WTC11 (cell line): ENCODE data around the gene PVALEF. TPM values are rescaled to one million over a fixed set of nuclear protein-coding genes. Genes with fewer than 3 reads are reported as not detected.

Source experiments
- ATAC-seq: fragments of 200-7000 bp; cut with Tn5 transposase; 2 replicates; pipeline ENCODE4 v1.10.0; 2021; ENCODE audit warnings: mild to moderate bottlenecking, moderate library complexity
- CTCF ChIA-PET: fragments of 300-600 bp; sonication (Branson Sonifier 250); formaldehyde crosslinking; loops from one replicate; lab custom pipeline; 2021; ENCODE audit warnings: antibody characterized with exemption; lab: Charles Lee
- POLR2A ChIA-PET: fragments of 350-600 bp; sonication (Branson Sonifier 250); formaldehyde crosslinking; loops from one replicate; lab custom pipeline; 2021; ENCODE audit warnings: antibody characterized with exemption; lab: Charles Lee
- DNase-seq: peaks from one replicate; pipeline ENCODE4 v3.0.0; 2021; ENCODE audit warnings: low spot score
- H3K27ac Mint-ChIP-seq: 2 replicates; pipeline ENCODE4 v1.8.0; 2021; ENCODE audit warnings: mixed read lengths
- H3K27me3 Mint-ChIP-seq: 2 replicates; pipeline ENCODE4 v1.8.0; 2021; ENCODE audit warnings: low read depth, mild to moderate bottlenecking, moderate library complexity, mixed read lengths
- H3K36me3 Mint-ChIP-seq: 2 replicates; pipeline ENCODE4 v1.8.0; 2021; ENCODE audit warnings: mixed read lengths
- H3K4me1 Mint-ChIP-seq: 2 replicates; pipeline ENCODE4 v1.8.0; 2022; ENCODE audit warnings: mixed read lengths
- H3K4me3 Mint-ChIP-seq: 2 replicates; pipeline ENCODE4 v1.8.0; 2021; ENCODE audit warnings: mild to moderate bottlenecking, moderate library complexity, mixed read lengths
- H3K9me3 Mint-ChIP-seq: 2 replicates; pipeline ENCODE4 v1.8.0; 2021; ENCODE audit warnings: mixed read lengths
- ATF1 ChIP-seq: sonication (generic); formaldehyde crosslinking; IDR thresholded peaks from 2 replicates; pipeline ENCODE4 v1.8.1; 2023; ENCODE audit warnings: mild to moderate bottlenecking, moderate library complexity, missing genetic modification reagents
- CBFB ChIP-seq: sonication (generic); formaldehyde crosslinking; IDR thresholded peaks from 2 replicates; pipeline ENCODE4 v1.8.1; 2022; ENCODE audit warnings: mild to moderate bottlenecking, low read depth, missing genetic modification reagents
- ETV6 ChIP-seq: sonication (generic); formaldehyde crosslinking; IDR thresholded peaks from 2 replicates; pipeline ENCODE4 v1.8.1; 2022; ENCODE audit warnings: mild to moderate bottlenecking, missing genetic modification reagents
- FOXJ3 ChIP-seq: sonication (generic); formaldehyde crosslinking; IDR thresholded peaks from 2 replicates; pipeline ENCODE4 v1.9.0; 2021; ENCODE audit warnings: missing genetic modification reagents, mild to moderate bottlenecking, borderline replicate concordance
- GTF2I ChIP-seq: fragments of 250-450 bp; sonication (Bioruptor Pico); conservative IDR thresholded peaks from 2 replicates; pipeline ENCODE4 v1.4.0; 2021; ENCODE audit warnings: mild to moderate bottlenecking
- NFE2L1 ChIP-seq: sonication (generic); formaldehyde crosslinking; IDR thresholded peaks from 2 replicates; pipeline ENCODE4 v1.8.1; 2023; ENCODE audit warnings: missing genetic modification reagents
- SMAD3 ChIP-seq: sonication (generic); formaldehyde crosslinking; IDR thresholded peaks from 2 replicates; pipeline ENCODE4 v1.8.0; 2022; ENCODE audit warnings: missing genetic modification reagents, mild to moderate bottlenecking, borderline replicate concordance
- SOX15 ChIP-seq: fragments of 250-450 bp; sonication (Bioruptor Pico); IDR thresholded peaks from 2 replicates; pipeline ENCODE4 v1.9.0; 2021; ENCODE audit warnings: mild to moderate bottlenecking
- ZNF121 ChIP-seq: sonication (generic); formaldehyde crosslinking; IDR thresholded peaks from 2 replicates; pipeline ENCODE4 v1.8.0; 2023; ENCODE audit warnings: missing genetic modification reagents
- ZNF138 ChIP-seq: sonication (generic); formaldehyde crosslinking; conservative IDR thresholded peaks from 2 replicates; pipeline ENCODE4 v1.8.1; 2022; ENCODE audit warnings: mild to moderate bottlenecking, moderate library complexity, missing genetic modification reagents
- total RNA-seq: library from RNA; stranded (reverse); gene quantifications from 3 replicates; pipeline ENCODE4 v1.2.3, GENCODE V29; 2021
- TF ChIP-seq, protein P1 (sequence below): fragments of 200-600 bp; IDR thresholded peaks from 2 replicates; pipeline ENCODE4 v1.8.0; 2022; ENCODE audit warnings: antibody characterized with exemption
- TF ChIP-seq, protein P2 (sequence below): fragments of 250-450 bp; sonication (Bioruptor Pico); IDR thresholded peaks from 2 replicates; pipeline ENCODE4 v1.9.0; 2021; ENCODE audit warnings: mild to moderate bottlenecking
- TF ChIP-seq, protein P3 (sequence below): sonication (generic); formaldehyde crosslinking; IDR thresholded peaks from 2 replicates; pipeline ENCODE4 v1.8.0; 2023; ENCODE audit warnings: mild to moderate bottlenecking, missing genetic modification reagents
- TF ChIP-seq, protein P4 (sequence below): sonication (generic); formaldehyde crosslinking; IDR thresholded peaks from 2 replicates; pipeline ENCODE4 v1.8.1; 2023; ENCODE audit warnings: mild to moderate bottlenecking, missing genetic modification reagents, borderline replicate concordance

The PVALEF gene
- total RNA-seq, 1 experiment from 2014 or later, result not detected

DNA sequence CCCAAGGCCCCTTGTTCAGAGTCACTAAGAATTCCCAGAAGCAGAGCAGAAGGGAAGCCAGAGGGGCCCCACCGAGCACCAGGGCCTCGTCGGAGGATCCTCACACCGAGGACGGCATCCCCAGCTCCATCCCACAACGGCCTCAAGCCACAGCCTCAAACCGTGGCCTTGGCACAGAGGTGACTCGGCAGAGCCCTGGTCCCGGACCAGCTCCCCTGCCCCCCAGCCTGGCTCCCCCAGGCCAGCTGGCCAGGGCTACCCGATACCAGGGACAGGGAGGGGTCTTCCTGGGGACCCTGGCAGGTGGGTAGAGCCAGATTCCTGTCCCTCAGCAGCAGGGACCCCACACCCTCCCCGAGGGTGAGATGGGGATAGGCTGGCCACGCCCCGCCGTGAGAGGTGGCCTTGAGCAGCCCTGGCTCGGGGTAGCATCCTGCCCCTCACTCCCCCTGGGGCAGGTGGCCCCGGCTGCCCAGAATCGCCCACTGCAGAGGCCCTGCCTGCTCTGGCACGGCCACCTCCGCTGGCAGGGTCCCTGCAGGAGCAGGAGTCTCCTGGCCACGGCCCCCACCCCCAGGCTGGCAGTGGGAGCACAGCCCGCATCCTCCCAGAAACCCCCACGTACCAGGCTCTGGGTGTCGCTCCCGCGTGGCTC lies 5.6 kb upstream of the PVALEF start (continued):
- TF ChIP-seq FOXJ3 (CRISPR knock-in tag) (no peak), ATF1 (CRISPR knock-in tag) (no peak), GTF2I (CRISPR knock-in tag) (no peak), SOX15 (no peak), SMAD3 (CRISPR knock-in tag) (no peak)
- TF ChIP-seq, protein P1, sequence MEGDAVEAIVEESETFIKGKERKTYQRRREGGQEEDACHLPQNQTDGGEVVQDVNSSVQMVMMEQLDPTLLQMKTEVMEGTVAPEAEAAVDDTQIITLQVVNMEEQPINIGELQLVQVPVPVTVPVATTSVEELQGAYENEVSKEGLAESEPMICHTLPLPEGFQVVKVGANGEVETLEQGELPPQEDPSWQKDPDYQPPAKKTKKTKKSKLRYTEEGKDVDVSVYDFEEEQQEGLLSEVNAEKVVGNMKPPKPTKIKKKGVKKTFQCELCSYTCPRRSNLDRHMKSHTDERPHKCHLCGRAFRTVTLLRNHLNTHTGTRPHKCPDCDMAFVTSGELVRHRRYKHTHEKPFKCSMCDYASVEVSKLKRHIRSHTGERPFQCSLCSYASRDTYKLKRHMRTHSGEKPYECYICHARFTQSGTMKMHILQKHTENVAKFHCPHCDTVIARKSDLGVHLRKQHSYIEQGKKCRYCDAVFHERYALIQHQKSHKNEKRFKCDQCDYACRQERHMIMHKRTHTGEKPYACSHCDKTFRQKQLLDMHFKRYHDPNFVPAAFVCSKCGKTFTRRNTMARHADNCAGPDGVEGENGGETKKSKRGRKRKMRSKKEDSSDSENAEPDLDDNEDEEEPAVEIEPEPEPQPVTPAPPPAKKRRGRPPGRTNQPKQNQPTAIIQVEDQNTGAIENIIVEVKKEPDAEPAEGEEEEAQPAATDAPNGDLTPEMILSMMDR, result no peak
- TF ChIP-seq, protein P2, sequence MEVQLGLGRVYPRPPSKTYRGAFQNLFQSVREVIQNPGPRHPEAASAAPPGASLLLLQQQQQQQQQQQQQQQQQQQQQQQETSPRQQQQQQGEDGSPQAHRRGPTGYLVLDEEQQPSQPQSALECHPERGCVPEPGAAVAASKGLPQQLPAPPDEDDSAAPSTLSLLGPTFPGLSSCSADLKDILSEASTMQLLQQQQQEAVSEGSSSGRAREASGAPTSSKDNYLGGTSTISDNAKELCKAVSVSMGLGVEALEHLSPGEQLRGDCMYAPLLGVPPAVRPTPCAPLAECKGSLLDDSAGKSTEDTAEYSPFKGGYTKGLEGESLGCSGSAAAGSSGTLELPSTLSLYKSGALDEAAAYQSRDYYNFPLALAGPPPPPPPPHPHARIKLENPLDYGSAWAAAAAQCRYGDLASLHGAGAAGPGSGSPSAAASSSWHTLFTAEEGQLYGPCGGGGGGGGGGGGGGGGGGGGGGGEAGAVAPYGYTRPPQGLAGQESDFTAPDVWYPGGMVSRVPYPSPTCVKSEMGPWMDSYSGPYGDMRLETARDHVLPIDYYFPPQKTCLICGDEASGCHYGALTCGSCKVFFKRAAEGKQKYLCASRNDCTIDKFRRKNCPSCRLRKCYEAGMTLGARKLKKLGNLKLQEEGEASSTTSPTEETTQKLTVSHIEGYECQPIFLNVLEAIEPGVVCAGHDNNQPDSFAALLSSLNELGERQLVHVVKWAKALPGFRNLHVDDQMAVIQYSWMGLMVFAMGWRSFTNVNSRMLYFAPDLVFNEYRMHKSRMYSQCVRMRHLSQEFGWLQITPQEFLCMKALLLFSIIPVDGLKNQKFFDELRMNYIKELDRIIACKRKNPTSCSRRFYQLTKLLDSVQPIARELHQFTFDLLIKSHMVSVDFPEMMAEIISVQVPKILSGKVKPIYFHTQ (CRISPR knock-in tag), result no peak

DNA sequence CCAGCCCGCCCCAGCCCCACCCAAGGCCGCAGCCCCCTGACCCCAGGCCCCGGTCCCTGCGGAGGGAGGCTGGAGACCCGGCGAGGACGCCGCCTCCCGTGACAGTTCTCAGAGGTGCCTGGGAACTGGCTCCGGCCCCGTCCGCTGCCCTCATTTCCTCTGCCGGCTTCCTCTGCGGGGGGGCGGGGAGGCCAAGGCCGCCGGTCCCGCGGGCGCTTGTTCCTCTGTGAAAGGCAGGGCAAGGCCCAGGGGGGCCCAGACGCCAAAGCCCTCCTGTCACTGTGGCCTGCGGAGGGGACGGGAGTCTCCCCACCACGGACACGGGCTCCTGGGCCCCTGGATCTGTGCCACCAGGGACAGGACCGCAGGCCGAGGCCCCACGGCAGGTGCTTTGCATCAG lies 5.0 kb upstream of the PVALEF start:
- DNase-seq, result no peak
- ChIA-PET POLR2A (no interaction called here), CTCF (interaction anchor here (1.6 kb wide), 1 partner anchor 59 kb away, joined by 3 read pairs; no protein-coding TSS in a partner anchor)
- TF ChIP-seq, protein P3, sequence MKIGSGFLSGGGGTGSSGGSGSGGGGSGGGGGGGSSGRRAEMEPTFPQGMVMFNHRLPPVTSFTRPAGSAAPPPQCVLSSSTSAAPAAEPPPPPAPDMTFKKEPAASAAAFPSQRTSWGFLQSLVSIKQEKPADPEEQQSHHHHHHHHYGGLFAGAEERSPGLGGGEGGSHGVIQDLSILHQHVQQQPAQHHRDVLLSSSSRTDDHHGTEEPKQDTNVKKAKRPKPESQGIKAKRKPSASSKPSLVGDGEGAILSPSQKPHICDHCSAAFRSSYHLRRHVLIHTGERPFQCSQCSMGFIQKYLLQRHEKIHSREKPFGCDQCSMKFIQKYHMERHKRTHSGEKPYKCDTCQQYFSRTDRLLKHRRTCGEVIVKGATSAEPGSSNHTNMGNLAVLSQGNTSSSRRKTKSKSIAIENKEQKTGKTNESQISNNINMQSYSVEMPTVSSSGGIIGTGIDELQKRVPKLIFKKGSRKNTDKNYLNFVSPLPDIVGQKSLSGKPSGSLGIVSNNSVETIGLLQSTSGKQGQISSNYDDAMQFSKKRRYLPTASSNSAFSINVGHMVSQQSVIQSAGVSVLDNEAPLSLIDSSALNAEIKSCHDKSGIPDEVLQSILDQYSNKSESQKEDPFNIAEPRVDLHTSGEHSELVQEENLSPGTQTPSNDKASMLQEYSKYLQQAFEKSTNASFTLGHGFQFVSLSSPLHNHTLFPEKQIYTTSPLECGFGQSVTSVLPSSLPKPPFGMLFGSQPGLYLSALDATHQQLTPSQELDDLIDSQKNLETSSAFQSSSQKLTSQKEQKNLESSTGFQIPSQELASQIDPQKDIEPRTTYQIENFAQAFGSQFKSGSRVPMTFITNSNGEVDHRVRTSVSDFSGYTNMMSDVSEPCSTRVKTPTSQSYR (CRISPR knock-in tag), result no peak
- no peak for TF ChIP-seq NFE2L1
- TF ChIP-seq ETV6 (CRISPR knock-in tag), result no peak
- TF ChIP-seq ZNF121 (CRISPR knock-in tag), result no peak
- no peak for TF ChIP-seq ZNF138 (CRISPR knock-in tag)
- TF ChIP-seq CBFB (CRISPR knock-in tag), result no peak
- TF ChIP-seq, protein P4, sequence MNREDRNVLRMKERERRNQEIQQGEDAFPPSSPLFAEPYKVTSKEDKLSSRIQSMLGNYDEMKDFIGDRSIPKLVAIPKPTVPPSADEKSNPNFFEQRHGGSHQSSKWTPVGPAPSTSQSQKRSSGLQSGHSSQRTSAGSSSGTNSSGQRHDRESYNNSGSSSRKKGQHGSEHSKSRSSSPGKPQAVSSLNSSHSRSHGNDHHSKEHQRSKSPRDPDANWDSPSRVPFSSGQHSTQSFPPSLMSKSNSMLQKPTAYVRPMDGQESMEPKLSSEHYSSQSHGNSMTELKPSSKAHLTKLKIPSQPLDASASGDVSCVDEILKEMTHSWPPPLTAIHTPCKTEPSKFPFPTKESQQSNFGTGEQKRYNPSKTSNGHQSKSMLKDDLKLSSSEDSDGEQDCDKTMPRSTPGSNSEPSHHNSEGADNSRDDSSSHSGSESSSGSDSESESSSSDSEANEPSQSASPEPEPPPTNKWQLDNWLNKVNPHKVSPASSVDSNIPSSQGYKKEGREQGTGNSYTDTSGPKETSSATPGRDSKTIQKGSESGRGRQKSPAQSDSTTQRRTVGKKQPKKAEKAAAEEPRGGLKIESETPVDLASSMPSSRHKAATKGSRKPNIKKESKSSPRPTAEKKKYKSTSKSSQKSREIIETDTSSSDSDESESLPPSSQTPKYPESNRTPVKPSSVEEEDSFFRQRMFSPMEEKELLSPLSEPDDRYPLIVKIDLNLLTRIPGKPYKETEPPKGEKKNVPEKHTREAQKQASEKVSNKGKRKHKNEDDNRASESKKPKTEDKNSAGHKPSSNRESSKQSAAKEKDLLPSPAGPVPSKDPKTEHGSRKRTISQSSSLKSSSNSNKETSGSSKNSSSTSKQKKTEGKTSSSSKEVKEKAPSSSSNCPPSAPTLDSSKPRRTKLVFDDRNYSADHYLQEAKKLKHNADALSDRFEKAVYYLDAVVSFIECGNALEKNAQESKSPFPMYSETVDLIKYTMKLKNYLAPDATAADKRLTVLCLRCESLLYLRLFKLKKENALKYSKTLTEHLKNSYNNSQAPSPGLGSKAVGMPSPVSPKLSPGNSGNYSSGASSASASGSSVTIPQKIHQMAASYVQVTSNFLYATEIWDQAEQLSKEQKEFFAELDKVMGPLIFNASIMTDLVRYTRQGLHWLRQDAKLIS (CRISPR knock-in tag), result no peak
- Mint-ChIP-seq H3K27ac (no peak overlapping the region), H3K36me3 (no peaks in the 10 kb centered on the region), H3K9me3 (no peaks in the 10 kb centered on the region), H3K4me1 (no peaks in the 10 kb centered on the region), H3K4me3 (no peak overlapping the region), H3K27me3 (no peaks in the 10 kb centered on the region; the same call in 1 of the 2 replicates)
- no peak for ATAC-seq
